SH-SY5Y (cell line): Measurements from ENCODE around the gene SEMA3F.

ENCODE experiments used
- GATA2 ChIP-seq: IDR thresholded peaks from 2 replicates; pipeline ENCODE4 v1.6.1; 2011; ENCODE audit warnings: mild to moderate bottlenecking, low read depth, low read length
- GATA3 ChIP-seq: IDR thresholded peaks from 2 replicates; pipeline ENCODE4 v1.6.1; 2011; ENCODE audit warnings: low read depth, mild to moderate bottlenecking, low read length, moderate library complexity

DNA sequence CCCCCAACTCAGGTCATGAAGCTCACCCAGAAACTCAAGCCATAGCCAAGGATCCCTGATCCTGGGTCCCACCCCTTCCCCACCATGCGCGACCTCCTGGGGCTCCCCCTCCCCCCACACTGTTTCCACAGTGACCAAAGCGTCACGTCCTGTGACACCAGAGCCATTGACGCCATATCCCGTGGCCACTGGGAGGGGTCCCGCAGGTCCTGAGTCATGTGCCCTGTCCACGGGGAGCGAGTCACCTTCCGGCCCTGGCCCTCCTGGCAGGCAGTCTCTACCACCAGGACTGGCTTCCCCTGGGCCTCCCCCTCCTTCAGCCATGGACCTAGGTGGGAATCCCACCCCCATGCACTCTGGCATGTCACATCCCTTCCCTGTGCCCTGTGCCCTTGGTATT lies 15.6 kb downstream of the SEMA3F start:
- TF ChIP-seq GATA2 (no peak), GATA3 (no peak)
